Ishikawa (cell line): ENCODE measurements around the gene MYPOP.

Source experiments
- FOXM1 ChIP-seq: IDR thresholded peaks from 2 replicates; pipeline ENCODE4 v1.6.1; 2012; ENCODE audit warnings: low read depth, borderline replicate concordance
- MAX ChIP-seq: IDR thresholded peaks from 2 replicates; pipeline ENCODE4 v1.6.1; 2012
- RAD21 ChIP-seq: IDR thresholded peaks from 2 replicates; pipeline ENCODE4 v1.6.1; 2012; ENCODE audit warnings: low read depth
- REST ChIP-seq: IDR thresholded peaks from 2 replicates; pipeline ENCODE4 v1.6.1; 2012; ENCODE audit warnings: low read depth, mild to moderate bottlenecking
- TAF1 ChIP-seq: IDR thresholded peaks from 2 replicates; pipeline ENCODE4 v1.6.1; 2012; ENCODE audit warnings: low read depth, mild to moderate bottlenecking
- USF1 ChIP-seq: IDR thresholded peaks from 2 replicates; pipeline ENCODE4 v1.6.1; 2012

GRCh38 chr19:45939792-45940514 lies 37.5 kb upstream of the MYPOP start:
- no peak for TF ChIP-seq FOXM1
- TF ChIP-seq TAF1, result no peak
- TF ChIP-seq RAD21, result no peak
- TF ChIP-seq USF1, result no peak
- TF ChIP-seq REST, result no peak
- TF ChIP-seq MAX, result no peak
